Measurements from ENCODE around the gene MEGF6. TPM values are rescaled to one million over a fixed set of nuclear protein-coding genes. Genes with fewer than 3 reads are reported as not detected.

The MEGF6 gene
- total RNA-seq, 1 donor from 2014 or later = 9.3 TPM

- intact Hi-C loops (cut with DNase I) = loop anchor here (2.0 kb wide), 1 partner anchor 166 kb away; no protein-coding TSS in a partner anchor
- no peak for DNase-seq (ENCODE audit: low spot score)
Observed at GRCh38 chr1:3618531-3618880, 7.2 kb upstream of the MEGF6 start.

GRCh38 chr1:3617806-3618345 lies 6.6 kb upstream of the MEGF6 start:
- intact Hi-C loops (cut with DNase I) = loop anchor here (2.0 kb wide), 1 partner anchor 165 kb away; no protein-coding TSS in a partner anchor
- no peak for DNase-seq (ENCODE audit: low spot score)

- intact Hi-C loops (cut with DNase I) = no loop called here
- no peak for DNase-seq (ENCODE audit: low spot score)
Observed at GRCh38 chr1:3616861-3617260, 5.6 kb upstream of the MEGF6 start.

- intact Hi-C loops (cut with DNase I) = no loop called here
- DNase-seq (ENCODE audit: low spot score) = no peak
Observed at GRCh38 chr1:3614755-3615742, 3.7 kb upstream of the MEGF6 start.

GRCh38 chr1:3612123-3612522 lies 815 bp upstream of the MEGF6 start:
- intact Hi-C loops (cut with DNase I) = no loop called here
- DNase-seq (ENCODE audit: low spot score) = no peak

GRCh38 chr1:3610527-3611169 lies 660 bp downstream of the MEGF6 start:
- no peak for DNase-seq (ENCODE audit: low spot score)
- intact Hi-C loops (cut with DNase I) = no loop called here

- intact Hi-C loops (cut with DNase I) = no loop called here
Observed at GRCh38 chr1:3609769-3610526, 1.4 kb downstream of the MEGF6 start.

GRCh38 chr1:3609016-3609768 lies 2.1 kb downstream of the MEGF6 start:
- intact Hi-C loops (cut with DNase I) = no loop called here
- DNase-seq (ENCODE audit: low spot score) = no peak

More at GRCh38 chr1:3609769-3610526, 1.4 kb downstream of the MEGF6 start:
- DNase-seq (ENCODE audit: low spot score) = no peak

GRCh38 chr1:3608154-3608553 lies 3.2 kb downstream of the MEGF6 start:
- DNase-seq (ENCODE audit: low spot score) = no peak
- intact Hi-C loops (cut with DNase I) = no loop called here

GRCh38 chr1:3607703-3608065 lies 3.6 kb downstream of the MEGF6 start:
- intact Hi-C loops (cut with DNase I) = no loop called here
- DNase-seq (ENCODE audit: low spot score) = no peak

GRCh38 chr1:3606779-3607702 lies 4.3 kb downstream of the MEGF6 start:
- intact Hi-C loops (cut with DNase I) = no loop called here
- DNase-seq (ENCODE audit: low spot score) = no peak

- intact Hi-C loops (cut with DNase I) = no loop called here
- no peak for DNase-seq (ENCODE audit: low spot score)
Observed at GRCh38 chr1:3604997-3605823, 6.1 kb downstream of the MEGF6 start.

GRCh38 chr1:3604468-3604974 lies 6.8 kb downstream of the MEGF6 start:
- no peak for DNase-seq (ENCODE audit: low spot score)
- intact Hi-C loops (cut with DNase I) = no loop called here

GRCh38 chr1:3603571-3604467 lies 7.5 kb downstream of the MEGF6 start:
- DNase-seq (ENCODE audit: low spot score) = no peak
- intact Hi-C loops (cut with DNase I) = no loop called here

GRCh38 chr1:3603156-3603555 lies 8.2 kb downstream of the MEGF6 start:
- no peak for DNase-seq (ENCODE audit: low spot score)
- intact Hi-C loops (cut with DNase I) = no loop called here

GRCh38 chr1:3602375-3602774 lies 8.9 kb downstream of the MEGF6 start:
- intact Hi-C loops (cut with DNase I) = no loop called here
- no peak for DNase-seq (ENCODE audit: low spot score)

Data from cardiac septum (tissue), 1 donor.